MM.1S (cell line): ENCODE data around the gene MACROD2.
"Not testable (repeated sequence)": the region's sequence is repeated elsewhere in the genome, so short reads cannot be mapped to it uniquely, and the experiment has no call there.

Experiments used
- DNase-seq: peaks from one replicate; pipeline ENCODE4 v3.0.0-alpha.2; 2015
- H2AFZ ChIP-seq: fragments of 300-600 bp; sonication (generic); 2 replicates; pipeline ENCODE4 v1.6.0; 2016; ENCODE audit warnings: antibody characterized with exemption, low read length
- H3F3A ChIP-seq: fragments of 300-600 bp; sonication (generic); 2 replicates; pipeline ENCODE4 v1.6.1; 2016; ENCODE audit warnings: mild to moderate bottlenecking, antibody characterized with exemption, low read length, moderate library complexity, mixed read lengths; ENCODE audit not compliant: insufficient read depth
- H3K27ac ChIP-seq: fragments of 300-600 bp; sonication (generic); 2 replicates; pipeline ENCODE4 v1.5.1; 2016; ENCODE audit warnings: mild to moderate bottlenecking, low read length
- H3K27me3 ChIP-seq: fragments of 300-600 bp; sonication (generic); replicated peaks from 2 replicates; pipeline ENCODE4 v1.6.0; 2016; ENCODE audit warnings: low read length; ENCODE audit not compliant: insufficient read depth
- H3K36me3 ChIP-seq: fragments of 300-600 bp; sonication (generic); replicated peaks from 2 replicates; pipeline ENCODE4 v1.6.1; 2016; ENCODE audit warnings: mild to moderate bottlenecking, low read length, mixed read lengths; ENCODE audit not compliant: insufficient read depth
- H3K4me1 ChIP-seq: fragments of 300-600 bp; sonication (generic); 2 replicates; pipeline ENCODE4 v1.6.1; 2016; ENCODE audit warnings: low read length, mixed read lengths
- H3K4me2 ChIP-seq: fragments of 300-600 bp; sonication (generic); 2 replicates; pipeline ENCODE4 v1.6.0; 2016; ENCODE audit warnings: low read depth, low read length
- H3K4me3 ChIP-seq: fragments of 300-600 bp; sonication (generic); 2 replicates; pipeline ENCODE4 v1.5.1; 2016; ENCODE audit warnings: low read length, mixed read lengths
- H3K79me2 ChIP-seq: fragments of 300-600 bp; sonication (generic); 2 replicates; pipeline ENCODE4 v1.6.1; 2016; ENCODE audit warnings: mixed run types, low read length, mixed read lengths
- H3K9ac ChIP-seq: fragments of 300-600 bp; sonication (generic); 2 replicates; pipeline ENCODE4 v1.6.1; 2016; ENCODE audit warnings: low read length, mixed read lengths
- H3K9me2 ChIP-seq: fragments of 300-600 bp; sonication (generic); replicated peaks from 2 replicates; pipeline ENCODE4 v1.6.1; 2016; ENCODE audit warnings: mild to moderate bottlenecking, low read length, mixed read lengths; ENCODE audit not compliant: insufficient read depth
- H3K9me3 ChIP-seq: fragments of 300-600 bp; sonication (generic); replicated peaks from 2 replicates; pipeline ENCODE4 v1.6.1; 2016; ENCODE audit warnings: mild to moderate bottlenecking, low read length, mixed read lengths; ENCODE audit not compliant: insufficient read depth
- H4K20me1 ChIP-seq: fragments of 300-600 bp; sonication (generic); 2 replicates; pipeline ENCODE4 v1.6.1; 2016; ENCODE audit warnings: mild to moderate bottlenecking, low read length, moderate library complexity, mixed read lengths; ENCODE audit not compliant: insufficient read depth
- CTCF ChIP-seq: fragments of 300-600 bp; sonication (generic); IDR thresholded peaks from 2 replicates; pipeline ENCODE4 v1.5.1; 2016; ENCODE audit warnings: antibody characterized with exemption, low read length, mixed read lengths
- EZH2 ChIP-seq: fragments of 300-600 bp; sonication (generic); optimal IDR thresholded peaks from 2 replicates; pipeline ENCODE3; 2017; ENCODE audit warnings: low read depth, mild to moderate bottlenecking, antibody characterized with exemption, low read length, mixed read lengths
- EZH2phosphoT487 ChIP-seq: fragments of 300-600 bp; sonication (generic); IDR thresholded peaks from 2 replicates; pipeline ENCODE4 v1.6.1; 2018; ENCODE audit warnings: antibody characterized with exemption, low read length

MACROD2 gene

GRCh38 chr20:15375836-15376235 lies 1380.5 kb downstream of the MACROD2 start:
- Histone ChIP-seq H3K79me2 (no peaks in the 10 kb centered on the region), H3K4me2 (no peak overlapping the region), H3F3A (no peaks in the 10 kb centered on the region), H3K36me3 (no peaks in the 10 kb centered on the region), H3K27me3 (no peaks in the 10 kb centered on the region), H3K9me3 (no peaks in the 10 kb centered on the region), H3K9ac (no peak overlapping the region), H3K4me1 (no peaks in the 10 kb centered on the region), H3K27ac (no peak overlapping the region), H4K20me1 (no peaks in the 10 kb centered on the region), H3K9me2 (no peaks in the 10 kb centered on the region), H3K4me3 (no peak overlapping the region), H2AFZ (no peak overlapping the region)
- TF ChIP-seq EZH2phosphoT487 (no peak), CTCF (no peak), EZH2 (no peak)
- no peak for DNase-seq

- H3K79me2 ChIP-seq, H3K27me3 ChIP-seq, H4K20me1 ChIP-seq, H2AFZ ChIP-seq, H3F3A ChIP-seq, DNase-seq, H3K4me1 ChIP-seq, H3K27ac ChIP-seq, H3K36me3 ChIP-seq, H3K4me2 ChIP-seq, H3K9me2 ChIP-seq, H3K9me3 ChIP-seq, H3K4me3 ChIP-seq, H3K9ac ChIP-seq: not testable (repeated sequence)
Observed at GRCh38 chr20:15377603-15378002, 1382.3 kb downstream of the MACROD2 start.

- no peaks in the 10 kb centered on the region for H3K9me2 ChIP-seq
- no peaks in the 10 kb centered on the region for H3F3A ChIP-seq
- H3K4me3 ChIP-seq, result no peak overlapping the region
- no peaks in the 10 kb centered on the region for H3K27me3 ChIP-seq
- no peak overlapping the region for H3K4me2 ChIP-seq
- H3K9ac ChIP-seq, result no peak overlapping the region
- DNase-seq, result no peak
- no peaks in the 10 kb centered on the region for H4K20me1 ChIP-seq
- no peak overlapping the region for H2AFZ ChIP-seq
- TF ChIP-seq EZH2 (no peak), EZH2phosphoT487 (no peak), CTCF (no peak)
- no peaks in the 10 kb centered on the region for H3K36me3 ChIP-seq
- no peak overlapping the region for H3K27ac ChIP-seq
- H3K9me3 ChIP-seq, result no peaks in the 10 kb centered on the region
- H3K79me2 ChIP-seq, result no peaks in the 10 kb centered on the region
- H3K4me1 ChIP-seq, result no peaks in the 10 kb centered on the region
Observed at GRCh38 chr20:15378151-15378550, 1382.8 kb downstream of the MACROD2 start.

DNA sequence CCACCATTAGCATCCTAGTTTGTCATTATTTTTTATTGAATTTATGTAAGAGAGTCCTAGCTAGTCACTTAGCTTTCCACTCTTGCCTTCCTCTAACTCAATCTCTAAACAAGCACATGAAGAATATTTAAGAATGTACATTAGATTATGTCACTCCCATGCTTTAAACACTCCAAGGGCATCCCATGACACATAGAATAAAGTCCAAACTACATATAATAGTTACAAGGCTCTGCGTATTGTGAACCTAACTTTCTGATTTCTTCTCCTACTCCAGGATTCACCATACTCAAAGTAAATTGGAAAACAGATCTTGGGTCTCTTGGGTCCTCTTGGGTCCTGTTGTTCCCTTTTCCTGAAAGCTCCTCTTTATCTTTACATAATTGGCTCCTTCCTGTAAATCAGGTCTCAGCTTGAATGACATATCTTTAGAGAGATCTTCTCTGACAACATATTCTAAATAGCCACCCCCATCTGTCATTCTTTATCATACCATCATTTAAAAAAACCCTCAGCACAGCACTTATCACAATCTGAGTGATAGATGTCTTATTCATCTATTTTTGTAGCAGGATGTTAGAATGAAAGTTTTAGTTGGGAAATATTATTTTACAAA lies 1384.5 kb downstream of the MACROD2 start:
- H4K20me1 ChIP-seq, result no peaks in the 10 kb centered on the region
- H2AFZ ChIP-seq, result no peak overlapping the region
- H3K4me2 ChIP-seq, result no peak overlapping the region
- no peaks in the 10 kb centered on the region for H3K36me3 ChIP-seq
- no peak for DNase-seq
- H3F3A ChIP-seq, result no peaks in the 10 kb centered on the region
- H3K9me3 ChIP-seq, result no peaks in the 10 kb centered on the region
- no peaks in the 10 kb centered on the region for H3K27me3 ChIP-seq
- no peaks in the 10 kb centered on the region for H3K79me2 ChIP-seq
- H3K4me1 ChIP-seq, result no peaks in the 10 kb centered on the region
- no peak overlapping the region for H3K4me3 ChIP-seq
- H3K27ac ChIP-seq, result no peak overlapping the region
- H3K9ac ChIP-seq, result no peak overlapping the region
- TF ChIP-seq EZH2phosphoT487 (no peak), CTCF (no peak), EZH2 (no peak)
- no peaks in the 10 kb centered on the region for H3K9me2 ChIP-seq
